Measurements from ENCODE around the gene CAMKK1. TPM values are rescaled to one million over a fixed set of nuclear protein-coding genes. Genes with fewer than 3 reads are reported as not detected.
A peak's percentile ranks its signal among the peaks of the same experiment; 100 is the strongest.

The CAMKK1 gene
- total RNA-seq = 5.4 TPM

- Histone ChIP-seq H3K9me3 (ENCODE audit: low read depth, low read length) (no peaks in the 10 kb centered on the region), H3K4me3 (ENCODE audit: low read length) (peak within 1 kb of the TSS; percentile 45), H3K27me3 (ENCODE audit: insufficient read depth, low read length) (no peaks in the 10 kb centered on the region), H3K4me1 (ENCODE audit: insufficient read depth, low read length) (peaks cover 60% of the 10 kb centered on the region)
Measured at GRCh38 chr17:3893003-3893719, at the start of gene CAMKK1. TSS of gene CAMKK1 (minus strand) at chr17:3893053. CDS start at chr17:3885687, 7,366 bp downstream.

GRCh38 chr17:3940965-3941698, 48.3 kb upstream of the CAMKK1 start:
- H3K9me3 ChIP-seq (ENCODE audit: low read depth, low read length) = no peaks in the 10 kb centered on the region
- H3K4me3 ChIP-seq (ENCODE audit: low read length) = no peak overlapping the region
- H3K4me1 ChIP-seq (ENCODE audit: insufficient read depth, low read length) = no peaks in the 10 kb centered on the region
- no peaks in the 10 kb centered on the region for H3K27me3 ChIP-seq (ENCODE audit: insufficient read depth, low read length)

DNA sequence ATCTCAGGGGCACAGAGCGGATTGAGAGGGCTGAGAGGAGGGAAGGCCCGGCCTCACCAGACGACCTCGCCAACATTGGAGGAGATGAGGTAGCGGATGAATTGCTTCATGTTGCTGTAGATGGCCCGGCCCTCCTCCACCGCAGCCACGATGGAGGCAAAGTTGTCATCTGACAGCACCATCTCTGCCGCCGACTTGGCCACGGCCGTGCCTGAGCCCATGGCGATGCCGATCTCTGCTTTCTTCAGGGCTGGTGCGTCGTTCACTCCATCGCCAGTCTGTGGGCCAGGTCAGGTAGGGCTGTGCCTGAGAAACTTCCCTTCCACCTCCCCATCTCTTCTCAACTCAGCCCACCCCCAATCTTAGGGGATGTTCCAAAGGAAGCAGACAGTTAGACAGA, 44.5 kb upstream of the CAMKK1 start:
- H3K9me3 ChIP-seq (ENCODE audit: low read depth, low read length) = no peaks in the 10 kb centered on the region
- no peaks in the 10 kb centered on the region for H3K4me1 ChIP-seq (ENCODE audit: insufficient read depth, low read length)
- H3K27me3 ChIP-seq (ENCODE audit: insufficient read depth, low read length) = no peaks in the 10 kb centered on the region
- no peak overlapping the region for H3K4me3 ChIP-seq (ENCODE audit: low read length)

- no peaks in the 10 kb centered on the region for H3K4me1 ChIP-seq (ENCODE audit: insufficient read depth, low read length)
- no peaks in the 10 kb centered on the region for H3K9me3 ChIP-seq (ENCODE audit: low read depth, low read length)
- H3K4me3 ChIP-seq (ENCODE audit: low read length) = no peak overlapping the region
- no peaks in the 10 kb centered on the region for H3K27me3 ChIP-seq (ENCODE audit: insufficient read depth, low read length)
Measured at GRCh38 chr17:3935825-3936355, 43.0 kb upstream of the CAMKK1 start.

DNA sequence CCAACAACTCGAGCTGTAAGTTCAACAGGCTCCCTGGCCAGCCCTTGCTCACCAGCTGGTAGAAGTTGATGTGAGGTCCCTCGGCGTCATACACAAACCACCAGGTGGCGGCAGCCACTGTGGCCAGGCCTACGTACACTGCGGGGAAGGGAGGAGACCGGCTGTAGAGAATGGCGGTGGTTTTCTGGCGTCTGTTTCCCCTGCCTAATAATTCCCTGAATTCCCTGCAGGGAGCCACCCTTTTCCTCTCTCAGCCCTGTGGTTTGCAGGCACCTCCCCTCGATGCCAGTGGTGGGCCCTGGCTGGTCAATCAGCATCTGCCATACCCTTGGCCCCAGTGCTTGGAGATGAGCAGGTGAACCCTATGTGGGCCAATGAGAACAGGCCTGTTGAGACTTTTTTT, 42.3 kb upstream of the CAMKK1 start:
- H3K4me3 ChIP-seq (ENCODE audit: low read length) = no peak overlapping the region
- no peaks in the 10 kb centered on the region for H3K27me3 ChIP-seq (ENCODE audit: insufficient read depth, low read length)
- H3K4me1 ChIP-seq (ENCODE audit: insufficient read depth, low read length) = no peaks in the 10 kb centered on the region
- no peaks in the 10 kb centered on the region for H3K9me3 ChIP-seq (ENCODE audit: low read depth, low read length)

DNA sequence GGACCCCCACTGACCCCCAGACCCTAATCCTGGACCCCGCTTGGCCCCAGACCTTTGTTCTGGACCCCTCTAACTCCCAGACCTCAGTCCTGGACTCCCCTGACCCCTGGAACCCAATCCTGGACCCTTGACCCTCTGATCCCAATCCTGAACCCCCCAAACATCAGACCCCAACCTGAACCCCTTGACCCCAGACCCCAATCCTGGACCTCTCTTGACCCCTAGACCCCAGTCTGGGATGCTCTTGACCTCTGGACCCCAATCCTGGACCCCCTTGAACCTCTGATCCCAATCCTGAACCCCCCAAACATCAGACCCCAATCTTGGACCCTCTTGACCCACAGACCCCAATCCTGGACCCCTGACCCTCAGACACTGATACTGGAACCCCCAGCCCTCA, 36.9 kb upstream of the CAMKK1 start:
- Histone ChIP-seq H3K9me3 (ENCODE audit: low read depth, low read length) (no peaks in the 10 kb centered on the region), H3K4me3 (ENCODE audit: low read length) (no peak overlapping the region), H3K27me3 (ENCODE audit: insufficient read depth, low read length) (no peaks in the 10 kb centered on the region), H3K4me1 (ENCODE audit: insufficient read depth, low read length) (no peaks in the 10 kb centered on the region)

GRCh38 chr17:3929181-3929580, 36.3 kb upstream of the CAMKK1 start:
- no peaks in the 10 kb centered on the region for H3K4me1 ChIP-seq (ENCODE audit: insufficient read depth, low read length)
- no peaks in the 10 kb centered on the region for H3K9me3 ChIP-seq (ENCODE audit: low read depth, low read length)
- H3K4me3 ChIP-seq (ENCODE audit: low read length) = no peak overlapping the region
- no peaks in the 10 kb centered on the region for H3K27me3 ChIP-seq (ENCODE audit: insufficient read depth, low read length)

GRCh38 chr17:3928406-3928805, 35.6 kb upstream of the CAMKK1 start:
- no peaks in the 10 kb centered on the region for H3K9me3 ChIP-seq (ENCODE audit: low read depth, low read length)

DNA sequence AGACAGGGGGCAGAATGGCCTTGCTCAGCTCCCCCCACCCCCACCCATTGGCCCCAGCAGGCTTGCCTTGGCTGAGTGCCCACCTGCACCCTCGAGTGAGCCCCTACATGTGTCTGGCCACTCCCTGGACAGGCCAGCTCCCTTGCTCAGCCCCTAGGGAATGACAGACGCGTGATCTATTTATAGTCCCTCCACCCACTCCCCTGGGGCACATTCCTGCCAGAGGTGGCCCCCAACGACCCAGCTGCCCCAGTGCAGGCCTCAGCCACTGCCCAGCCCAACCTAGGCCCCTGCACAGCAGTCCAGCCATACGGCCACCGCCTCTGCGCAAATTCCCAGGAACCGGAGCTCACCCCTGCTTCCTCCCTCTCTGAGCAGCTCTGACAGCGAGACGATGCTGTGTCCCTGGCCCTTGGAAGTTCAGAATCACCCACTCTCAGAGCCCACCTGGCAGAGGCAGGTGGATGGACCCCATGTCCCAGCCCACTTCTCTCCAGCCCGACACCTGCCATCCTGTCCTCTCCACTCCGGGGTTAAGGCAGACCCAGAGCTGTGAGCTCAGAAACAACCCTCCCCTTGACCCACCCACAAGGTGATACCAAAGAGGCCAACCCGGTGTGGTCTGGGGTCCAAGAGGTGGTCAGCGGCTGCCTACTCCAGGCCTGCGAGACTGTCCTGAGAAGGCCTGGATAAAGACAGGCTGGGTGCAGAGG, 34.9 kb upstream of the CAMKK1 start:
- H3K9me3 ChIP-seq (ENCODE audit: low read depth, low read length) = no peaks in the 10 kb centered on the region
- no peak overlapping the region for H3K4me3 ChIP-seq (ENCODE audit: low read length)
- H3K4me1 ChIP-seq (ENCODE audit: insufficient read depth, low read length) = no peaks in the 10 kb centered on the region
- no peaks in the 10 kb centered on the region for H3K27me3 ChIP-seq (ENCODE audit: insufficient read depth, low read length)

More at GRCh38 chr17:3928406-3928805, 35.6 kb upstream of the CAMKK1 start:
- Histone ChIP-seq H3K4me1 (ENCODE audit: insufficient read depth, low read length) (no peaks in the 10 kb centered on the region), H3K27me3 (ENCODE audit: insufficient read depth, low read length) (no peaks in the 10 kb centered on the region), H3K4me3 (ENCODE audit: low read length) (no peak overlapping the region)

DNA sequence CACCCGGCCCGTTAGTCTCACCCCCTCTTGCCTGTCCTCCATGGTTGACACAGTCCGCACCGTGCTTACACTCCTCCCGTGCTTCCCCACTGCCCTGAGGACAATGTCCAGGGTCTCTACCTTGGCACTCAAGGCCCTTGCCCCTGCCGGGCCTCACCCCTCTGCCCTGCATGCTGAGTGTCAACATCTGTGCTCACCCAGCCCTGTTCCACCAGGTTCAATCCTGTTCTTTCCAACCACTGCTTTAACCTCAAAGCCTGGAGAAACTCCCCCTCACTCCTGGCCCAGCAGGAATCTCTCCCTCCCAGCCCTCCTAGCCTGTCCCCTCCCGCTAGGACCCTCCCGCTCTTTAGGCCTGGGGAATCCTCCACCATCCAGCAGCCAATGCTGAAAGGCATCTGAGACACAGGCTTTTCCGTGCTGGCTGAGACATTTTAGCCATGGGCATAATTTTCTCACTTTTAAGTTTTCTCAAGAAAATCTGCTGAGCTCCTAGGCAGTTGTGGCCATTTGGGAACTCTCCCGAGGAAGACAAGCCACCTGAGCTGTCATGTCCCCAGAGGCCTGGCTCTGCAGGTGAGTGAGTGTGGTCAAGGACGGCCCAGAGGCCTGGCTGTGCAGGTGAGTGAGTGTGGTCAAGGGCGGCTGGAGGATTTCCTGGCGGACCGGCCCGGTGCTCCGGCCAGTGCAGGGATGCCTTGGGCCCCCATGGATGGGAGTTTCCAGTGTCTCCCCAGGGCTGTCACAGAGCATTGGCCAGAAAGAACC, 34.2 kb upstream of the CAMKK1 start:
- no peak overlapping the region for H3K4me3 ChIP-seq (ENCODE audit: low read length)
- H3K27me3 ChIP-seq (ENCODE audit: insufficient read depth, low read length) = no peaks in the 10 kb centered on the region
- H3K9me3 ChIP-seq (ENCODE audit: low read depth, low read length) = no peaks in the 10 kb centered on the region
- H3K4me1 ChIP-seq (ENCODE audit: insufficient read depth, low read length) = no peaks in the 10 kb centered on the region

- Histone ChIP-seq H3K4me1 (ENCODE audit: insufficient read depth, low read length) (no peaks in the 10 kb centered on the region), H3K27me3 (ENCODE audit: insufficient read depth, low read length) (no peaks in the 10 kb centered on the region), H3K4me3 (ENCODE audit: low read length) (no peak overlapping the region), H3K9me3 (ENCODE audit: low read depth, low read length) (no peaks in the 10 kb centered on the region)
Measured at GRCh38 chr17:3925684-3926485, 33.0 kb upstream of the CAMKK1 start.

DNA sequence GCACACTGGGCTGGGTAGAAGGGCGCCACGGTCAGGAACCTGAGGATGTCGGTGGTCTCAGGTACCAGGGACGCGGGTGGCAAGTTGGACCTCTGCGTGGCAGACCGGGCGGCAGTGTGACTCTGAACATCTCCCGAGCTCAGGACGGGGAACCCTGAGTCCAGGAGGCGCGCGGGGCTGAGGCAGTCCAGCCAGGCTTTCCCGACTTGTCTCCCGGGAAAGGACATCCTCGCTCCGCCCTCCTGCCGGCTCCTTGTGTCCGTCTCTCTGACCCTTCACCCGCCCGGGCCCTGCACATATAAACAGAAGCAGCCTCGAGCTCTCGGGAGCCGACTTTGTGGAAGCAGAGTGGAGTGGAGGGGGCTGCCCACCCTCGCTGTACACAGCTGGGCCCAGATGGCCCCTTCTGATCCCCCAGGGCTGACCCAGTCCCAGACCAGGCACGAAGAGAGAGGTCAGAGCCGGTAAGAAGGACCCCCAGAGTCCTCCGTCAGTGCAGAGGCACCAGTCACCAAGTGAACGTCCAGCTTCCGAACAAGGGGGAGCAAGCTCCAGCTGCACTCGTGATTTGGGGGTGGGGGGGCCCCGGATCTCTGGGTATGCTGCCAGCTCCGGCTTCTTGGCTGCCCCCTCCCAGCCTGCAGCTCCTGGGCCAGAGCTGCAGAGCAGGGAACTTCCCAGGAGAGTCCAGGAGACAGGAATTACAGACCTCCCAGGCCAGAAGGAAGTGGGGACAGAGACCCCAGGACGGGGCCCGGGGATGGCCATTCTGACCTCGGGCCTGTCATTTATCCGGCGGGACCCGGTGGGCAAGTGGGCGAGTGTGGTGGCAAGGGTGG, 31.9 kb upstream of the CAMKK1 start:
- no peaks in the 10 kb centered on the region for H3K4me1 ChIP-seq (ENCODE audit: insufficient read depth, low read length)
- no peaks in the 10 kb centered on the region for H3K9me3 ChIP-seq (ENCODE audit: low read depth, low read length)
- H3K27me3 ChIP-seq (ENCODE audit: insufficient read depth, low read length) = no peaks in the 10 kb centered on the region
- H3K4me3 ChIP-seq (ENCODE audit: low read length) = no peak overlapping the region

- no peak overlapping the region for H3K4me3 ChIP-seq (ENCODE audit: low read length)
- no peaks in the 10 kb centered on the region for H3K9me3 ChIP-seq (ENCODE audit: low read depth, low read length)
- no peaks in the 10 kb centered on the region for H3K4me1 ChIP-seq (ENCODE audit: insufficient read depth, low read length)
- no peaks in the 10 kb centered on the region for H3K27me3 ChIP-seq (ENCODE audit: insufficient read depth, low read length)
Measured at GRCh38 chr17:3923466-3924190, 30.8 kb upstream of the CAMKK1 start.
